HepG2 (cell line): ENCODE measurements around the gene MTPN. TPM values are rescaled to one million over a fixed set of nuclear protein-coding genes. Genes with fewer than 3 reads are reported as not detected.

Experiments
- ATAC-seq: fragments of 200-7000 bp; cut with Tn5 transposase; 3 replicates; pipeline ENCODE4 v1.9.1; 2020; ENCODE audit warnings: mild to moderate bottlenecking, moderate library complexity
- BruUV-seq: library from RNA; stranded (reverse); fragments of 400-500 nt; replicated peaks from 2 replicates; lab custom pipeline; 2021; lab: Mats Ljungman, UMichigan
- CTCF ChIA-PET: fragments of 300-600 bp; formaldehyde crosslinking; extraction: SDS; loops from one replicate; lab custom pipeline; 2021; ENCODE audit warnings: low total read pairs, inconsistent platforms, low intra/inter-chr PET ratio; lab: Yijun Ruan, JAX
- POLR2A ChIA-PET: fragments of 350-600 bp; sonication (Branson Sonifier 250); formaldehyde crosslinking; loops from one replicate; lab custom pipeline; 2020; ENCODE audit warnings: antibody characterized with exemption, inconsistent platforms; lab: Yijun Ruan, JAX
- DNase-seq: peaks from one replicate; pipeline ENCODE4 v3.0.0-alpha.2; 2015; ENCODE audit warnings: low spot score
- FAIRE-seq: peaks from 3 replicates; lab custom pipeline; 2011; peaks lifted over from hg19 to GRCh38; lab: Jason Lieb, UNC
- H2AFZ ChIP-seq: one replicate; pipeline ENCODE4 v1.6.1; 2011; ENCODE audit warnings: low read length, inconsistent platforms
- H3K27ac ChIP-seq: fragments of 300-600 bp; 3 replicates; pipeline ENCODE4 v1.8.0; 2011; ENCODE audit warnings: mixed run types, mild to moderate bottlenecking, mixed read lengths, low read length, inconsistent platforms; ENCODE audit not compliant: insufficient read depth; ENCODE audit errors: extremely low read length
- H3K27me3 ChIP-seq, 2 experiments: fragments of 200-600 bp in 1 of 2; 2 replicates in 1 of 2; 3 replicates in 1 of 2; pipeline versions ENCODE4 v1.6.0 to v1.8.0; 2011; ENCODE audit warnings: low read length in 2 of 2, mild to moderate bottlenecking in 2 of 2, moderate library complexity in 2 of 2, inconsistent platforms in 1 of 2; ENCODE audit not compliant: insufficient read depth in 2 of 2, control insufficient read depth in 1 of 2
- H3K36me3 ChIP-seq, 2 experiments: fragments of 200-600 bp in 1 of 2; replicated peaks in 1 of 2; 2 replicates in 1 of 2; 3 replicates in 1 of 2; pipeline versions ENCODE4 v1.5.1 to v1.8.0; 2011; ENCODE audit warnings: low read length in 2 of 2, inconsistent platforms in 1 of 2; ENCODE audit not compliant: insufficient read depth in 2 of 2, control insufficient read depth in 1 of 2
- H3K4me1 ChIP-seq: 2 replicates; pipeline ENCODE4 v1.5.1; 2012; ENCODE audit warnings: low read length, inconsistent platforms; ENCODE audit not compliant: insufficient read depth
- H3K4me2 ChIP-seq: 2 replicates; pipeline ENCODE4 v1.6.0; 2011; ENCODE audit warnings: low read depth, low read length, inconsistent platforms
- H3K4me3 ChIP-seq, 3 experiments: fragments of 200-600 bp in 1 of 3; sonication (generic), shearing (Covaris generic) in 1 of 3; replicated peaks in 1 of 3; 2 replicates each; pipeline ENCODE4 v1.5.1; 2011 to 2016; ENCODE audit warnings: low read length in 3 of 3, inconsistent platforms in 2 of 3, low read depth in 2 of 3, mild to moderate bottlenecking in 2 of 3, control low read depth in 1 of 3, mixed read lengths in 1 of 3; ENCODE audit not compliant: insufficient read depth in 1 of 3
- H3K79me2 ChIP-seq: one replicate; pipeline ENCODE4 v1.6.1; 2011; ENCODE audit warnings: low read length, inconsistent platforms; ENCODE audit not compliant: insufficient read depth
- H3K9ac ChIP-seq: 2 replicates; pipeline ENCODE4 v1.6.0; 2011; ENCODE audit warnings: mild to moderate bottlenecking, low read depth, low read length, inconsistent platforms; ENCODE audit not compliant: insufficient read depth
- H3K9me3 ChIP-seq: 2 replicates; pipeline ENCODE4 v1.5.1; 2012; ENCODE audit warnings: mild to moderate bottlenecking, low read length
- H4K20me1 ChIP-seq: 2 replicates; pipeline ENCODE4 v1.6.0; 2011; ENCODE audit warnings: inconsistent platforms, mild to moderate bottlenecking, low read length, moderate library complexity; ENCODE audit not compliant: insufficient read depth
- ATM ChIP-seq: fragments of 450-650 bp; IDR thresholded peaks from 2 replicates; pipeline ENCODE4 v1.7.1; 2017; ENCODE audit warnings: mild to moderate bottlenecking, borderline replicate concordance
- HDAC2 ChIP-seq: sonication (generic); formaldehyde crosslinking; IDR thresholded peaks from 2 replicates; pipeline ENCODE4 v1.4.0; 2020; ENCODE audit warnings: missing genetic modification reagents
- RELA ChIP-seq: sonication (generic); formaldehyde crosslinking; IDR thresholded peaks from 2 replicates; pipeline ENCODE4 v1.4.0; 2020; ENCODE audit warnings: missing genetic modification reagents
- SMAD3 ChIP-seq: sonication (generic); formaldehyde crosslinking; IDR thresholded peaks from 2 replicates; pipeline ENCODE4 v1.4.0; 2020; ENCODE audit warnings: missing genetic modification reagents
- ZNF256 ChIP-seq: sonication (generic); formaldehyde crosslinking; conservative IDR thresholded peaks from 2 replicates; pipeline ENCODE4 v1.4.0; 2020; ENCODE audit warnings: missing genetic modification reagents
- ZNF563 ChIP-seq: sonication (generic); formaldehyde crosslinking; IDR thresholded peaks from 2 replicates; pipeline ENCODE4 v1.8.0; 2022; ENCODE audit warnings: mild to moderate bottlenecking, moderate library complexity, missing genetic modification reagents
- ZNF780A ChIP-seq: sonication (generic); formaldehyde crosslinking; IDR thresholded peaks from 2 replicates; pipeline ENCODE4 v1.8.0; 2022; ENCODE audit warnings: mild to moderate bottlenecking, missing genetic modification reagents, moderate library complexity
- WGBS: methylation state at CpG from one replicate; pipeline ENCODE4 v1.1.6; 2017; ENCODE audit warnings: low lambda C conversion rate; 5-methylcytosine and 5-hydroxymethylcytosine counted together
- in situ Hi-C: cut with HindIII; loops from 2 replicates; pipeline ENCODE4 v1.10.0; 2017; ENCODE audit warnings: low pct_unique_long_range_greater_than_20kb; ENCODE audit not compliant: extremely low pct_ligation_motif_present
- intact Hi-C: fragments of 100-400 bp; cut with micrococcal nuclease; formaldehyde crosslinking; loops from one replicate; pipeline ENCODE4 v1.10.0; 2022; ENCODE audit not compliant: unreplicated experiment
- polyA plus RNA-seq, 8 experiments: library from polyadenylated mRNA; depleted of rRNA in 3 of 8; stranded (reverse) in 7 of 8; unstranded in 1 of 8; fragments of >200 nt; fragmentation: Illumina TruSeq in 4 of 8; extraction: Trizol in 4 of 8; gene quantifications; 2 replicates each; pipeline versions ENCODE4 v1.2.1 to v1.2.3, GENCODE V29; 2011 to 2016; ENCODE audit warnings: low read depth in 4 of 8, missing spikeins in 1 of 8, mixed read lengths in 1 of 8; ENCODE audit not compliant: insufficient read depth in 1 of 8
- total RNA-seq, 5 experiments: library from RNA; depleted of rRNA; stranded (reverse); fragments of >200 nt; fragmentation: Illumina TruSeq; extraction: Trizol; gene quantifications; 2 replicates each; pipeline ENCODE4 v1.2.3, GENCODE V29; 2016; ENCODE audit warnings: low read depth in 1 of 5
- TF ChIP-seq, protein P1 (sequence below): sonication (generic); formaldehyde crosslinking; IDR thresholded peaks from 2 replicates; pipeline ENCODE4 v1.4.0; 2020; ENCODE audit warnings: missing genetic modification reagents
- TF ChIP-seq, protein P2 (sequence below): sonication (generic); formaldehyde crosslinking; IDR thresholded peaks from 2 replicates; pipeline ENCODE4 v1.5.0; 2020; ENCODE audit warnings: missing genetic modification reagents

The MTPN gene
- total and polyA plus RNA-seq, 2 of the 13 experiments (the other 11 are each of a cell fraction or from before 2014, with no cell fraction given) = 31.1 to 71.7 TPM

DNA sequence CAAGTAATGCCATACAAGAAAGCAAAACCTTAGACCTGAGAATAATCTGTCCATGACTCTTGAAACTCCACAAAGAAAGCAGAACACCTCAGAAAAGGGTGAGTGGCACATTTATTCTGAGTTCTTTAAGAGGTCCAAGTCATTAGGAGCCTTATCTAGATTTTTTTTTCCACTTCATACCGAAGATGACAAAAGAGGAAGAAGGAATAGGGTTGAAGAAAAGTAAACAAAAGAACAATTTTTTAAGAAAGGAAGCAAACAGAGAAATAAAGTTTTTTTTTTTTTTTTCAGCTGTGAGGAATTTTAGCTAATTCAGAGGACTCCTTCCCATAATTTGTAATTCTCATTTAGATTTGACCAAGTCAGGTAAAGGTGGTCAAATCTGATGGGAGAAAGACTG is 13.1 kb upstream of the MTPN start:
- Histone ChIP-seq H3K9ac (no peak overlapping the region), H3K27me3 (peaks cover 2 to 18% of the 10 kb centered on the region in 2 experiments; a peak in 2 of 5 replicates), H3K27ac (no peak overlapping the region), H3K4me3 (no peak overlapping the region), H3K9me3 (no peaks in the 10 kb centered on the region), H3K79me2 (no peaks in the 10 kb centered on the region), H2AFZ (no peak overlapping the region), H3K4me2 (no peak overlapping the region), H3K4me1 (no peaks in the 10 kb centered on the region), H4K20me1 (no peaks in the 10 kb centered on the region), H3K36me3 (no peaks in the 10 kb centered on the region)
- BruUV-seq = no TSS peak
- intact Hi-C loops = no loop called here
- ChIA-PET POLR2A (no interaction called here), CTCF (no interaction called here)
- ATAC-seq = no peak
- no peak for FAIRE-seq
- WGBS = 2% methylated on average over 1 of the region's 1 CpG
- in situ Hi-C loops = no loop called here
- TF ChIP-seq RELA (CRISPR knock-in tag) = no peak
- no peak for TF ChIP-seq ZNF256 (CRISPR knock-in tag)
- TF ChIP-seq, protein P1, sequence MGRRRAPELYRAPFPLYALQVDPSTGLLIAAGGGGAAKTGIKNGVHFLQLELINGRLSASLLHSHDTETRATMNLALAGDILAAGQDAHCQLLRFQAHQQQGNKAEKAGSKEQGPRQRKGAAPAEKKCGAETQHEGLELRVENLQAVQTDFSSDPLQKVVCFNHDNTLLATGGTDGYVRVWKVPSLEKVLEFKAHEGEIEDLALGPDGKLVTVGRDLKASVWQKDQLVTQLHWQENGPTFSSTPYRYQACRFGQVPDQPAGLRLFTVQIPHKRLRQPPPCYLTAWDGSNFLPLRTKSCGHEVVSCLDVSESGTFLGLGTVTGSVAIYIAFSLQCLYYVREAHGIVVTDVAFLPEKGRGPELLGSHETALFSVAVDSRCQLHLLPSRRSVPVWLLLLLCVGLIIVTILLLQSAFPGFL (CRISPR knock-in tag) = no peak
- TF ChIP-seq, protein P2, sequence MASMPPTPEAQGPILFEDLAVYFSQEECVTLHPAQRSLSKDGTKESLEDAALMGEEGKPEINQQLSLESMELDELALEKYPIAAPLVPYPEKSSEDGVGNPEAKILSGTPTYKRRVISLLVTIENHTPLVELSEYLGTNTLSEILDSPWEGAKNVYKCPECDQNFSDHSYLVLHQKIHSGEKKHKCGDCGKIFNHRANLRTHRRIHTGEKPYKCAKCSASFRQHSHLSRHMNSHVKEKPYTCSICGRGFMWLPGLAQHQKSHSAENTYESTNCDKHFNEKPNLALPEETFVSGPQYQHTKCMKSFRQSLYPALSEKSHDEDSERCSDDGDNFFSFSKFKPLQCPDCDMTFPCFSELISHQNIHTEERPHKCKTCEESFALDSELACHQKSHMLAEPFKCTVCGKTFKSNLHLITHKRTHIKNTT (CRISPR knock-in tag) = no peak
- TF ChIP-seq SMAD3 (CRISPR knock-in tag) = no peak
- no peak for TF ChIP-seq ZNF563
- no peak for TF ChIP-seq ZNF780A (CRISPR knock-in tag)
- no peak for TF ChIP-seq ATM
- TF ChIP-seq HDAC2 (CRISPR knock-in tag) = no peak
- DNase-seq = no peak
